DOHH2 (cell line): ENCODE results near the gene IRX2.

Source experiments
- H3F3A ChIP-seq: fragments of 200-600 bp; sonication (generic), shearing (Covaris generic); 2 replicates; pipeline ENCODE4 v1.6.0; 2016; ENCODE audit warnings: antibody characterized with exemption, mild to moderate bottlenecking; ENCODE audit not compliant: control insufficient read depth, insufficient read depth
- H3K27ac ChIP-seq: fragments of 200-600 bp; sonication (generic); 2 replicates; pipeline ENCODE4 v1.5.1; 2014; ENCODE audit warnings: low read depth, mild to moderate bottlenecking, low read length, moderate library complexity
- H3K27me3 ChIP-seq: fragments of 200-600 bp; sonication (generic); 2 replicates; pipeline ENCODE4 v1.6.1; 2014; ENCODE audit warnings: mild to moderate bottlenecking, low read length, mixed read lengths; ENCODE audit not compliant: control insufficient read depth
- H3K36me3 ChIP-seq: fragments of 200-600 bp; sonication (generic); 2 replicates; pipeline ENCODE4 v1.6.1; 2014; ENCODE audit warnings: mild to moderate bottlenecking, low read length, moderate library complexity, mixed read lengths; ENCODE audit not compliant: control insufficient read depth
- H3K4me1 ChIP-seq: fragments of 200-600 bp; sonication (generic); 2 replicates; pipeline ENCODE4 v1.6.1; 2014; ENCODE audit warnings: mild to moderate bottlenecking, low read length, mixed read lengths; ENCODE audit not compliant: control insufficient read depth
- H3K4me2 ChIP-seq: fragments of 200-600 bp; sonication (generic); 2 replicates; pipeline ENCODE4 v1.6.0; 2014; ENCODE audit warnings: mild to moderate bottlenecking, low read length, moderate library complexity
- H3K4me3 ChIP-seq: fragments of 200-600 bp; sonication (generic); 2 replicates; pipeline ENCODE4 v1.5.1; 2014; ENCODE audit warnings: mild to moderate bottlenecking, low read length, mixed read lengths
- H3K79me2 ChIP-seq: fragments of 200-600 bp; sonication (generic); 2 replicates; pipeline ENCODE4 v1.6.1; 2014; ENCODE audit warnings: mild to moderate bottlenecking, low read length, mixed read lengths; ENCODE audit not compliant: control insufficient read depth
- H3K9me2 ChIP-seq: fragments of 200-600 bp; sonication (generic); replicated peaks from 2 replicates; pipeline ENCODE4 v1.6.1; 2014; ENCODE audit warnings: mild to moderate bottlenecking, low read length, mixed read lengths; ENCODE audit not compliant: control insufficient read depth
- H3K9me3 ChIP-seq: fragments of 200-600 bp; sonication (generic); 2 replicates; pipeline ENCODE4 v1.6.1; 2014; ENCODE audit warnings: antibody characterized with exemption, low read length, mixed read lengths; ENCODE audit not compliant: control insufficient read depth, insufficient read depth
- H4K20me1 ChIP-seq: fragments of 200-600 bp; sonication (generic); 2 replicates; pipeline ENCODE4 v1.6.0; 2014; ENCODE audit warnings: low read depth, mild to moderate bottlenecking, antibody characterized with exemption, low read length, moderate library complexity; ENCODE audit not compliant: control insufficient read depth, insufficient read depth
- EZH2phosphoT487 ChIP-seq: fragments of 200-600 bp; sonication (generic); IDR thresholded peaks from 2 replicates; pipeline ENCODE4 v1.6.1; 2017; ENCODE audit warnings: borderline replicate concordance, mild to moderate bottlenecking, antibody characterized with exemption, low read length, moderate library complexity, mixed read lengths
- TF ChIP-seq, protein P1 (sequence below): fragments of 200-600 bp; sonication (generic); IDR thresholded peaks from one replicate; pipeline ENCODE4 v1.5.1; 2014; ENCODE audit warnings: antibody characterized with exemption, mild to moderate bottlenecking, low read depth, low read length; ENCODE audit not compliant: poor library complexity, severe bottlenecking

Gene IRX2

GRCh38 chr5:2752059-2752820 is 763 bp upstream of the IRX2 start:
- TF ChIP-seq EZH2phosphoT487: no peak
- TF ChIP-seq, protein P1, sequence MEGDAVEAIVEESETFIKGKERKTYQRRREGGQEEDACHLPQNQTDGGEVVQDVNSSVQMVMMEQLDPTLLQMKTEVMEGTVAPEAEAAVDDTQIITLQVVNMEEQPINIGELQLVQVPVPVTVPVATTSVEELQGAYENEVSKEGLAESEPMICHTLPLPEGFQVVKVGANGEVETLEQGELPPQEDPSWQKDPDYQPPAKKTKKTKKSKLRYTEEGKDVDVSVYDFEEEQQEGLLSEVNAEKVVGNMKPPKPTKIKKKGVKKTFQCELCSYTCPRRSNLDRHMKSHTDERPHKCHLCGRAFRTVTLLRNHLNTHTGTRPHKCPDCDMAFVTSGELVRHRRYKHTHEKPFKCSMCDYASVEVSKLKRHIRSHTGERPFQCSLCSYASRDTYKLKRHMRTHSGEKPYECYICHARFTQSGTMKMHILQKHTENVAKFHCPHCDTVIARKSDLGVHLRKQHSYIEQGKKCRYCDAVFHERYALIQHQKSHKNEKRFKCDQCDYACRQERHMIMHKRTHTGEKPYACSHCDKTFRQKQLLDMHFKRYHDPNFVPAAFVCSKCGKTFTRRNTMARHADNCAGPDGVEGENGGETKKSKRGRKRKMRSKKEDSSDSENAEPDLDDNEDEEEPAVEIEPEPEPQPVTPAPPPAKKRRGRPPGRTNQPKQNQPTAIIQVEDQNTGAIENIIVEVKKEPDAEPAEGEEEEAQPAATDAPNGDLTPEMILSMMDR: no peak
- Histone ChIP-seq H3F3A (no peaks in the 10 kb centered on the region), H3K9me3 (peaks cover 39% of the 10 kb centered on the region; the same call in 1 of the 2 replicates), H4K20me1 (no peaks in the 10 kb centered on the region), H3K27ac (no peak overlapping the region), H3K27me3 (no peaks in the 10 kb centered on the region), H3K4me1 (no peaks in the 10 kb centered on the region), H3K9me2 (no peaks in the 10 kb centered on the region), H3K79me2 (no peaks in the 10 kb centered on the region), H3K4me3 (no peak overlapping the region), H3K36me3 (no peaks in the 10 kb centered on the region), H3K4me2 (no peak overlapping the region)

- no peaks in the 10 kb centered on the region for H3K9me2 ChIP-seq
- H3K9me3 ChIP-seq: peaks cover 35% of the 10 kb centered on the region; the same call in 1 of the 2 replicates
- H3K4me2 ChIP-seq: no peak overlapping the region
- no peaks in the 10 kb centered on the region for H4K20me1 ChIP-seq
- no peak overlapping the region for H3K4me3 ChIP-seq
- no peak overlapping the region for H3K27ac ChIP-seq
- no peaks in the 10 kb centered on the region for H3K36me3 ChIP-seq
- no peaks in the 10 kb centered on the region for H3F3A ChIP-seq
- H3K4me1 ChIP-seq: no peaks in the 10 kb centered on the region
- TF ChIP-seq, protein P1: no peak
- TF ChIP-seq EZH2phosphoT487: no peak
- H3K79me2 ChIP-seq: no peaks in the 10 kb centered on the region
- no peaks in the 10 kb centered on the region for H3K27me3 ChIP-seq
These were observed 566 bp downstream of the IRX2 start for GRCh38 chr5:2750758-2751464.

GRCh38 chr5:2750026-2750757 is 1.3 kb downstream of the IRX2 start:
- H3K4me3 ChIP-seq: no peak overlapping the region
- no peaks in the 10 kb centered on the region for H3K79me2 ChIP-seq
- no peaks in the 10 kb centered on the region for H3K27me3 ChIP-seq
- peaks cover 31% of the 10 kb centered on the region; the same call in 1 of the 2 replicates for H3K9me3 ChIP-seq
- no peaks in the 10 kb centered on the region for H3K4me1 ChIP-seq
- H3K36me3 ChIP-seq: no peaks in the 10 kb centered on the region
- no peaks in the 10 kb centered on the region for H4K20me1 ChIP-seq
- TF ChIP-seq, protein P1: no peak
- no peak for TF ChIP-seq EZH2phosphoT487
- no peaks in the 10 kb centered on the region for H3F3A ChIP-seq
- H3K4me2 ChIP-seq: no peak overlapping the region
- H3K9me2 ChIP-seq: no peaks in the 10 kb centered on the region
- H3K27ac ChIP-seq: no peak overlapping the region
